Keratinocyte (primary cell): ENCODE data around the gene GLUD1.
"Not testable (repeated sequence)": the region's sequence is repeated elsewhere in the genome, so short reads cannot be mapped to it uniquely, and the experiment has no call there.

Experiments
- EZH2 ChIP-seq: IDR thresholded peaks from one replicate; pipeline ENCODE4 v1.6.1; 2012; ENCODE audit warnings: inconsistent platforms, mild to moderate bottlenecking, low read length, moderate library complexity
- TF ChIP-seq, protein P1 (sequence below), 3 experiments: IDR thresholded peaks in 1 of 3; conservative IDR thresholded peaks in 1 of 3; optimal IDR thresholded peaks in 1 of 3; 2 replicates in 2 of 3; 3 replicates in 1 of 3; pipeline versions ENCODE3 to v1.5.1; 2011; ENCODE audit warnings: low read length in 3 of 3, mild to moderate bottlenecking in 3 of 3, moderate library complexity in 2 of 3, control low read depth in 1 of 3, inconsistent platforms in 1 of 3; ENCODE audit not compliant: insufficient read depth in 2 of 3; ENCODE audit errors: extremely low read depth in 1 of 3

DNA sequence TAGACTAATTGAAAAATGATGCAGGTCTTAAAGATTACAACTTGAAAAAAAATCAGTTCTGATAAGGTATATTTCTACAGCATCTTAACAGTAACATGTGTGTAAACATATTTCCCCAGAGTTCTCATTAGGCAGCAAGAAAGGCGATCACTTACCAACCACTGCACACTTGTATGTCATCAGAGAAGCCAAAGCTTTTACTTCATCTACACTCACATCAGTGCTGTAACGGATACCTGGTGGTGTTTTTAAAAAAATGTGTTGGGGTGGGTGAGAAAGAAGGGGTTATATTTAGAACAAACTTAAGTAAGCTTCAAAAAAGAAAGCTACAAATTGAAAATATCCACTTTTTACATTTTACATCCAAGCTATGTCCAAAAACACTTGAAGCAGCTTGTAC lies 18.2 kb downstream of the GLUD1 start:
- TF ChIP-seq, protein P1, sequence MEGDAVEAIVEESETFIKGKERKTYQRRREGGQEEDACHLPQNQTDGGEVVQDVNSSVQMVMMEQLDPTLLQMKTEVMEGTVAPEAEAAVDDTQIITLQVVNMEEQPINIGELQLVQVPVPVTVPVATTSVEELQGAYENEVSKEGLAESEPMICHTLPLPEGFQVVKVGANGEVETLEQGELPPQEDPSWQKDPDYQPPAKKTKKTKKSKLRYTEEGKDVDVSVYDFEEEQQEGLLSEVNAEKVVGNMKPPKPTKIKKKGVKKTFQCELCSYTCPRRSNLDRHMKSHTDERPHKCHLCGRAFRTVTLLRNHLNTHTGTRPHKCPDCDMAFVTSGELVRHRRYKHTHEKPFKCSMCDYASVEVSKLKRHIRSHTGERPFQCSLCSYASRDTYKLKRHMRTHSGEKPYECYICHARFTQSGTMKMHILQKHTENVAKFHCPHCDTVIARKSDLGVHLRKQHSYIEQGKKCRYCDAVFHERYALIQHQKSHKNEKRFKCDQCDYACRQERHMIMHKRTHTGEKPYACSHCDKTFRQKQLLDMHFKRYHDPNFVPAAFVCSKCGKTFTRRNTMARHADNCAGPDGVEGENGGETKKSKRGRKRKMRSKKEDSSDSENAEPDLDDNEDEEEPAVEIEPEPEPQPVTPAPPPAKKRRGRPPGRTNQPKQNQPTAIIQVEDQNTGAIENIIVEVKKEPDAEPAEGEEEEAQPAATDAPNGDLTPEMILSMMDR (optimal IDR thresholded peaks at IDR 0.05 in 1 of 3, IDR thresholded peaks at IDR 0.05 in 1 of 3, conservative IDR thresholded peaks at IDR 0.05 in 1 of 3; ENCODE audit: extremely low read depth in 1 of 3, insufficient read depth in 2 of 3, low read length in 3 of 3): not testable (repeated sequence)
- TF ChIP-seq EZH2: not testable (repeated sequence)
